ENCODE measurements around the gene NRP2.

The NRP2 gene

DNA sequence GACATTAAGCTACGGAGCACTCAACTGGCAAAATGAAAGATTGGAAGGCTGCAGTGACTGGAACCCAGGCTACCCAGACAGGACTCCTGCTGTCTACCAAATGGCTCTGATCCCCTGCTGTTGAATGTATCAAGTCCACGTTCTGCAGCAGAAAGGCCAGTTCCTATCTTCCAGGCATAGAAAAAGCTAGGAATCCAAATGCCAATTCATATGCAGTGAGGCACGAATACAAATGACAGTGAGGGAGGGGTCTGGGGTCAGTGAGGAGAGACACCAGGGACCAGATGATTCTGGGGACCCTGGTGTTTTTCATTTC is 5.3 kb downstream of the NRP2 start:
- Histone ChIP-seq H3K4me2 (ENCODE audit: low read depth, low read length, poor library complexity, severe bottlenecking) (no peak overlapping the region), H3F3A (ENCODE audit: low read depth) (no peaks in the 10 kb centered on the region), H3K36me3 (ENCODE audit: insufficient read depth, low read length) (no peaks in the 10 kb centered on the region), H3K27me3 (ENCODE audit: insufficient read depth, low read length, poor library complexity, severe bottlenecking) (no peaks in the 10 kb centered on the region), H3K79me2 (ENCODE audit: insufficient read depth, low read length) (no peaks in the 10 kb centered on the region), H3K9ac (ENCODE audit: low read depth, low read length, poor library complexity, severe bottlenecking) (no peak overlapping the region), H3K9me2 (replicated peaks; ENCODE audit: low read depth, low read length) (no peaks in the 10 kb centered on the region), H3K4me3 (ENCODE audit: low read length, poor library complexity, severe bottlenecking) (no peak overlapping the region), H4K20me1 (ENCODE audit: insufficient read depth, low read length, poor library complexity, severe bottlenecking) (no peaks in the 10 kb centered on the region), H2AFZ (ENCODE audit: low read length) (no peak overlapping the region), H3K9me3 (ENCODE audit: insufficient read depth, low read depth, low read length) (no peaks in the 10 kb centered on the region), H3K4me1 (ENCODE audit: insufficient read depth, low read length, poor library complexity, severe bottlenecking) (no peaks in the 10 kb centered on the region)
- TF ChIP-seq, protein P1, sequence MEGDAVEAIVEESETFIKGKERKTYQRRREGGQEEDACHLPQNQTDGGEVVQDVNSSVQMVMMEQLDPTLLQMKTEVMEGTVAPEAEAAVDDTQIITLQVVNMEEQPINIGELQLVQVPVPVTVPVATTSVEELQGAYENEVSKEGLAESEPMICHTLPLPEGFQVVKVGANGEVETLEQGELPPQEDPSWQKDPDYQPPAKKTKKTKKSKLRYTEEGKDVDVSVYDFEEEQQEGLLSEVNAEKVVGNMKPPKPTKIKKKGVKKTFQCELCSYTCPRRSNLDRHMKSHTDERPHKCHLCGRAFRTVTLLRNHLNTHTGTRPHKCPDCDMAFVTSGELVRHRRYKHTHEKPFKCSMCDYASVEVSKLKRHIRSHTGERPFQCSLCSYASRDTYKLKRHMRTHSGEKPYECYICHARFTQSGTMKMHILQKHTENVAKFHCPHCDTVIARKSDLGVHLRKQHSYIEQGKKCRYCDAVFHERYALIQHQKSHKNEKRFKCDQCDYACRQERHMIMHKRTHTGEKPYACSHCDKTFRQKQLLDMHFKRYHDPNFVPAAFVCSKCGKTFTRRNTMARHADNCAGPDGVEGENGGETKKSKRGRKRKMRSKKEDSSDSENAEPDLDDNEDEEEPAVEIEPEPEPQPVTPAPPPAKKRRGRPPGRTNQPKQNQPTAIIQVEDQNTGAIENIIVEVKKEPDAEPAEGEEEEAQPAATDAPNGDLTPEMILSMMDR (conservative IDR thresholded peaks at IDR 0.05; ENCODE audit: low read length): no peak
- no peak for TF ChIP-seq EZH2phosphoT487 (IDR thresholded peaks at IDR 0.05; ENCODE audit: borderline replicate concordance)

DNA sequence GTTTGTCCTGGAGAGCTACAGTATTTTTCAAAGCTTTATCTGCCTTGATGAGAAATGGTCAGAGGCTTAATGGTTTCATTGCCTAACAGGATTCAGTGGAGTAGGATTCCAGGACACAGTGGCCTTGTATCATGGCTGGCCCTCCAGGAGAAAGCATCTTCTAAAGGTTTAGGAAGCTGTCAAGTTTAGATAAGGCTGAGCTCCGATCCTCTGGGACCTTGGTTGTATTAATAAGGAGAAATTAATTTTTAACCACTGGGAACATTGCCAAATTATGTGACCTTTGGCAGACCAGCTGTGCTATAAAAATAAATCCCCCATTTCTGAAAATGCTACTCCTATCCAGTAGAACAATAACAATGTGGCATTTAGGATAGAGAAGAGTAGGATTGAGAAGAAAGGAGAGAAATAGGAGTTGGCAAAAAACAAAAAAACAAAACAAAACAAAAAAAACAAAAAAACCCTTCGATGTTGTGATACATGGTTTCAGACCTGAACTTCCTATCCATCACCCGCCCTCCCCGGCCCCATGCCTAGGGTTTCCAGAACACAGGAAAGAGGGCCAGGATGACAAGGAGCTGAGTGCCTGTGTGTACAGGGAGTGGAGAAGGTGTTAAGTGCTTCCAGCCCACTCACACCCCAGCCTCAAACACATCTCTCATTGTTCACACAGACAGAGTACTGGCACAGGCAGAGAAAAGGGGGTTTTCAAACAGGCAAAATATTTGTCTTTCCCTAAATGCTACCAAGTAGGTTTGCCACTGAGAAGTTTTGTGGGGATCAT is 6.3 kb downstream of the NRP2 start:
- Histone ChIP-seq H3K4me3 (ENCODE audit: low read length, poor library complexity, severe bottlenecking) (no peak overlapping the region), H3K36me3 (ENCODE audit: insufficient read depth, low read length) (no peaks in the 10 kb centered on the region), H3K4me1 (ENCODE audit: insufficient read depth, low read length, poor library complexity, severe bottlenecking) (no peaks in the 10 kb centered on the region), H2AFZ (ENCODE audit: low read length) (no peak overlapping the region), H4K20me1 (ENCODE audit: insufficient read depth, low read length, poor library complexity, severe bottlenecking) (no peaks in the 10 kb centered on the region), H3K9ac (ENCODE audit: low read depth, low read length, poor library complexity, severe bottlenecking) (no peak overlapping the region), H3K27me3 (ENCODE audit: insufficient read depth, low read length, poor library complexity, severe bottlenecking) (no peaks in the 10 kb centered on the region), H3F3A (ENCODE audit: low read depth) (no peaks in the 10 kb centered on the region), H3K79me2 (ENCODE audit: insufficient read depth, low read length) (no peaks in the 10 kb centered on the region), H3K9me3 (ENCODE audit: insufficient read depth, low read depth, low read length) (no peaks in the 10 kb centered on the region), H3K9me2 (replicated peaks; ENCODE audit: low read depth, low read length) (no peaks in the 10 kb centered on the region), H3K4me2 (ENCODE audit: low read depth, low read length, poor library complexity, severe bottlenecking) (no peak overlapping the region)
- TF ChIP-seq EZH2phosphoT487 (IDR thresholded peaks at IDR 0.05; ENCODE audit: borderline replicate concordance): no peak
- TF ChIP-seq, protein P1 (conservative IDR thresholded peaks at IDR 0.05; ENCODE audit: low read length): no peak

DNA sequence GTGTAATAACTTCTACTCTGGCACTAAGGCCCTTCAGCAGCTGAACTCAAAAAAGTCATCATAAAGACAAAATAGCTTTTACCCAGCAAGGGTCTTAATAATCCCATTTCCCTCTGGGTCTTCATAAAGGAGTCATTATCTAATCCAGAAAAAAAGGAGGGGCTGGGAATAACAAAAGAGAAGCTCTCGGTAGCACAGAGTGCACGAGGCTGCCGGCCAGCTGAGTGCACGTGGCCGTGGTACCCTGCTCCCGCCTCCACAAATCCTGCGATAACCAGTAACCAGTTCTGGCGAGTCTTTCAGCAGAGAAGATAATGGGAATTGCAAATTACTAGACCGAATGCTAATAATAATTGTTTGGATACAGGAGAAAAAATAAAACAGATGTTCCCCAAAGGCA is 7.5 kb downstream of the NRP2 start:
- H3F3A ChIP-seq (ENCODE audit: low read depth): no peaks in the 10 kb centered on the region
- no peaks in the 10 kb centered on the region for H3K9me3 ChIP-seq (ENCODE audit: insufficient read depth, low read depth, low read length)
- H3K4me3 ChIP-seq (ENCODE audit: low read length, poor library complexity, severe bottlenecking): no peak overlapping the region
- H3K4me2 ChIP-seq (ENCODE audit: low read depth, low read length, poor library complexity, severe bottlenecking): no peak overlapping the region
- TF ChIP-seq, protein P1 (conservative IDR thresholded peaks at IDR 0.05; ENCODE audit: low read length): no peak
- TF ChIP-seq EZH2phosphoT487 (IDR thresholded peaks at IDR 0.05; ENCODE audit: borderline replicate concordance): no peak
- H3K79me2 ChIP-seq (ENCODE audit: insufficient read depth, low read length): no peaks in the 10 kb centered on the region
- no peak overlapping the region for H3K9ac ChIP-seq (ENCODE audit: low read depth, low read length, poor library complexity, severe bottlenecking)
- no peaks in the 10 kb centered on the region for H3K27me3 ChIP-seq (ENCODE audit: insufficient read depth, low read length, poor library complexity, severe bottlenecking)
- H3K36me3 ChIP-seq (ENCODE audit: insufficient read depth, low read length): no peaks in the 10 kb centered on the region
- no peaks in the 10 kb centered on the region for H4K20me1 ChIP-seq (ENCODE audit: insufficient read depth, low read length, poor library complexity, severe bottlenecking)
- no peak overlapping the region for H2AFZ ChIP-seq (ENCODE audit: low read length)
- H3K9me2 ChIP-seq (replicated peaks; ENCODE audit: low read depth, low read length): no peaks in the 10 kb centered on the region
- no peaks in the 10 kb centered on the region for H3K4me1 ChIP-seq (ENCODE audit: insufficient read depth, low read length, poor library complexity, severe bottlenecking)
